Germinal center (tissue), 1 donor: Measurements from ENCODE around the gene OR10G8.

Experiments used
- DNase-seq: peaks from one replicate; pipeline ENCODE4 v3.0.0; 2012; ENCODE audit warnings: mixed read lengths, low spot score

The OR10G8 gene

GRCh38 chr11:124078591-124078990 is 52.0 kb downstream of the OR10G8 start:
- no peak for DNase-seq

- no peak for DNase-seq
These were observed 53.2 kb downstream of the OR10G8 start for GRCh38 chr11:124079631-124080326.
